HG02970 (cell line): ENCODE measurements around the gene MET.

Experiments
- ATAC-seq: cut with Tn5 transposase; IDR thresholded peaks from one replicate; pipeline ENCODE4 v1.9.1; 2021; ENCODE audit warnings: mild to moderate bottlenecking, moderate library complexity, moderate number of reproducible peaks; ENCODE audit not compliant: unreplicated experiment, low FRiP score

MET gene

GRCh38 chr7:116834815-116835504, 163.0 kb downstream of the MET start:
- ATAC-seq: no peak

- ATAC-seq: no peak
These were observed 164.1 kb downstream of the MET start for GRCh38 chr7:116836048-116836447.

GRCh38 chr7:116836911-116837310, 164.9 kb downstream of the MET start:
- ATAC-seq: no peak

GRCh38 chr7:116837586-116837985, 165.6 kb downstream of the MET start:
- no peak for ATAC-seq

- no peak for ATAC-seq
These were observed 168.3 kb downstream of the MET start for GRCh38 chr7:116840256-116840655.

DNA sequence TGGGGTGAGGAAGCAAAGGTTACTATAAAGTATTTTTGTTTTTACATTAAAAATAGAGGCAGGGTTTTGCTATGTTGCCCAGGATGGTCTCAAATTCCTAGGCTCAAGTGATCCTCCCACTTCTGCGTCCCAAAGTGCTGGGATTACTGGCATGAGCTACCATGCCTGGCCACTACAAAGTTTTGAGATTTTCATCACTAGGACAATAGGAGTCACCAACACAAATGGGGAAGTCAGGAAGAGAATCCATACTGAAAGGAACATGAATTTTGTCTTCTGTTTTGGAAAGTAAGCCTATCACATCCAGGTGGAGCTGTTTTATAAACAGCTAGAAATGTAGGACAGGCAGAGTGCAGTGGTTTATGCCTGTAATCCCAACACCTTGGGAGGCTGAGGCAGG, 170.4 kb downstream of the MET start:
- no peak for ATAC-seq

- no peak for ATAC-seq
These were observed 171.4 kb downstream of the MET start for GRCh38 chr7:116843378-116843777.
